Sigmoid colon (tissue), 4 donors: ENCODE measurements around the gene HAVCR1.

Experiments used
- EP300 ChIP-seq, 4 donors: sonication (generic); formaldehyde crosslinking; IDR thresholded peaks; one replicate each; pipeline ENCODE4 v1.6.1; 2017; ENCODE audit warnings: antibody characterized with exemption in 4 of 4
- POLR2A ChIP-seq, 2 donors: fragments of 450-650 bp; IDR thresholded peaks; one replicate each; pipeline ENCODE4 v1.6.1; 2016; ENCODE audit warnings: antibody characterized with exemption in 2 of 2, mild to moderate bottlenecking in 2 of 2, moderate library complexity in 2 of 2

DNA sequence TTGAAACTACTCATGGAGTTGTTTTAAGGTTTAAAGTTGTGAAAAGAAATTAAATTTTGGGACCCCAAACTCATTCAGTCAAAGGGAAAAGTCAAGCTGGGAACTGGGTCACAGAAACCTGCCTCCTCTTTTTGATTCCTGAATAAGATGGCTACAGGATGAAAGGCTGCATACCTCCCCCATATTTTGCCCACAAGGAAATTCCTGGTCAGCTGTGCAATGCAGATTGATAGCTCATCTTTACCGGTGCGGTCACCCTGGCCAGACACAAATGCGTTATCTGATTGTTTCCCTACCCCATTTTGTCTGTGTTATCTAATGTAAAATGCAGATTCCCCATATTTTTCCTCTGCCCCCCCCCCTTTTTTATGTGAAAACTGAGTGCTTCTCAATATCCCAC, 48.6 kb upstream of the HAVCR1 start:
- TF ChIP-seq POLR2A (IDR thresholded peaks at IDR 0.05): no peak
- no peak for TF ChIP-seq EP300 (IDR thresholded peaks at IDR 0.05)
